HG03135 (cell line): ENCODE measurements around the gene MARK1.
A peak's percentile ranks its signal among the peaks of the same experiment; 100 is the strongest.
"Not testable (repeated sequence)": the region's sequence is repeated elsewhere in the genome, so short reads cannot be mapped to it uniquely, and the experiment has no call there.

Experiments
- ATAC-seq: cut with Tn5 transposase; IDR thresholded peaks from one replicate; pipeline ENCODE4 v1.9.1; 2021; ENCODE audit warnings: mild to moderate bottlenecking, moderate library complexity; ENCODE audit not compliant: unreplicated experiment

Gene MARK1

GRCh38 chr1:220605651-220606050 lies 77.7 kb downstream of the MARK1 start:
- ATAC-seq: not testable (repeated sequence)

DNA sequence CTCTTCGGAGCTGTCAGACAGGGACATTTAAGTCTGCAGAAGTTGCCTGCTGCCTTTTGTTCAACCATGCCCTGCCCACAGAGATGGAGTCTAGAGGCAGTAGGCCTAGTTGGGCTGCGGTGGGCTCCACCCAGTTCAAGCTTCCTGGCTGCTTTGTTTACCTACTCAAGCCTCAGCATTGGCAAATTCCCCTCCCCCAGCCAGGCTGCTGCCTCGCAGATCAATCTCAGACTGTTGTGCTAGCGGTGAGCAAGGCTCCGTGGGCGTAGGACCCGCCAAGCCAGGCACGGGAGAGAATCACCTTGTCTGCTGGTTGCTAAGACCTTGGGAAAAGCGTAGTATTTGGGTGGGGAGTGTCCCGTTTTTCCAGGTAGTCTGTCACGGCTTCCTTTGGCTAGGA lies 83.2 kb downstream of the MARK1 start:
- not testable (repeated sequence) for ATAC-seq

GRCh38 chr1:220616836-220617235 lies 88.9 kb downstream of the MARK1 start:
- ATAC-seq: no peak

GRCh38 chr1:220628431-220628830 lies 100.5 kb downstream of the MARK1 start:
- no peak for ATAC-seq

DNA sequence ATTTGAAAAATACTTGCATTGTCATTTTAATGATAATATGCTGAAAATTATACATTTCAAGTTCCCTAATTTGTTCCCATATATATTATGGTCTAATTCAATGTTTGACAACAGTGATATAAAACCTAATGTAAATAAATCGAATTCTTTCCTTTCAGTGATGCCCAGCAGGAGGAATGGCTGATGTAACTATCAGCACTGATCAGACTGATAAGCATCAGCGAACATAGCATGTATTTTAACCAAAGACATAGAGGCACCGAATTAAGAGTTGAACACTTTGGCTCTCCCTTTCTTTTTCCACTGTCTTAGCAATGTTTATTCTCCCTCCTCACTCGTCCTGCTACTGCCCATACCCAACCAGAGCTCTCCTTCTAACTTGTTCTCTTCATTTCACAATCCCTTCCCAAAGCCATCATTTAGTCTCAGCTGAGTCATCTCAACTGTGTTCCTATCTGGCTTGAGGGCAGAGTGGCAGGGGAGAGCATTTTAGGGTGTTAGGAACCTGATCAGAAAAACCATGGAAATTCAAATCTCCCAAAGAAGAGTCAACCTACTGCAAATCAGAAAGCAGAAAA lies 103.4 kb downstream of the MARK1 start:
- no peak for ATAC-seq

GRCh38 chr1:220637759-220638158 lies 109.8 kb downstream of the MARK1 start:
- no peak for ATAC-seq

GRCh38 chr1:220642285-220642684 lies 114.3 kb downstream of the MARK1 start:
- no peak for ATAC-seq

GRCh38 chr1:220652995-220653394 lies 125.1 kb downstream of the MARK1 start:
- ATAC-seq: no peak

DNA sequence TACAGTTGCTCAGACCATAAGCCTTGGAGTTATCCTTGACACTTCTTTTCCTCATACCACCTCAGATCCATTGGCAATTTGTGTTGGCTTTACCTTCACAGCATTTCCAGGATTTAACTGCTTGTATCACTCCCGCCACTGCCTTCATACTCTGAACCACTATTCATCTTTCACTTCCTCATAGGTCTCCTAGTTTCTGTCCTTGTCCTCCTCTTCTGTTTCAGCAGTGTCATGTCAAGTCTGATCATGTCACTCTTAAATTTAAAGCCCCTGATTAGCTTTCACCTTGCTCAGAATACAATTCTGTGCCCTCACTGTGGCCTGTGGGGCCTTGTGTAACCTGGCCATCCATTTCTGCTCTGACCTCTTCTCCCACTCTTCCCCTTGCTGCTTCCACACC lies 127.6 kb downstream of the MARK1 start:
- ATAC-seq: peak; percentile 94

GRCh38 chr1:220655961-220656740 lies 128.2 kb downstream of the MARK1 start:
- ATAC-seq: no peak

DNA sequence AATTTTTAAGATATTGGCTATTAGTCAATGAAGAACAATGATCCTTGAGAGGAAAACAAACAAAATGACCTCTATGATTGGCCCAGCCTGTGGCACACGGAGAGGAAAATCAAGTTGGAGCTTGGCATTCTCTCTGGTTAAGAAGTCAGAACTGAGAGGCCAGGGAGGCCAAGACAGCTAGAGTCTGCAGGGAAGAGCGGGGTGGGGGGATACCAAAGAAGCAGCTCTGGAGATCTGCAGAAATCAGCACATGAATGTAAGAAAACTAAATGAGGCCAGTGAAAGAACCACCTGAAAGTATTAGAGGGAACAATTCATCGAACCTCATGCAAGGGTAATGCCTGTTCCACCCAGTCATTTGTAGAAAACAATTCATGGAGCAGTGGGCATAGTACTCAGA lies 138.4 kb downstream of the MARK1 start:
- ATAC-seq: no peak

GRCh38 chr1:220669005-220669404 lies 141.1 kb downstream of the MARK1 start:
- ATAC-seq: no peak

- ATAC-seq: no peak
These were observed 142.4 kb downstream of the MARK1 start for GRCh38 chr1:220670365-220670764.

DNA sequence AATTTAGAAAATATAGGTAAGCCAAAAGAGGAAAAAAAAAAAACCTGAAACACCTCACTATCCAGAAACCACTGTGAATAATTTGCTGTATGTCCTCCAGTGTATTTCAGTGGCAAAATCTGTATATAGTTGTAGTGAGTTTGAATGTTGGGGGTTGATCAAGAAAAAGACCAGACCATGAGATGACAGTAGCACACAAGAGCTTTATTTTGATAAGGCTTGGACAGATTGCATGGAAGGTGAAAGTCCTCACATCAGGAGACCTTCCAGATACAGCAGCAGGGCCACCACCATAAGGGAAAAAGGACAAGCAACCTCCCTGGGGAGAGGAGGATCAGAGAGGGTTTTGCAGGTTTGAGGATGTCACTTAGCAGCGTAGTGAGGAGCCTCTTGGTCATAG lies 146.0 kb downstream of the MARK1 start:
- ATAC-seq: no peak

GRCh38 chr1:220677251-220677650 lies 149.3 kb downstream of the MARK1 start:
- ATAC-seq: no peak

DNA sequence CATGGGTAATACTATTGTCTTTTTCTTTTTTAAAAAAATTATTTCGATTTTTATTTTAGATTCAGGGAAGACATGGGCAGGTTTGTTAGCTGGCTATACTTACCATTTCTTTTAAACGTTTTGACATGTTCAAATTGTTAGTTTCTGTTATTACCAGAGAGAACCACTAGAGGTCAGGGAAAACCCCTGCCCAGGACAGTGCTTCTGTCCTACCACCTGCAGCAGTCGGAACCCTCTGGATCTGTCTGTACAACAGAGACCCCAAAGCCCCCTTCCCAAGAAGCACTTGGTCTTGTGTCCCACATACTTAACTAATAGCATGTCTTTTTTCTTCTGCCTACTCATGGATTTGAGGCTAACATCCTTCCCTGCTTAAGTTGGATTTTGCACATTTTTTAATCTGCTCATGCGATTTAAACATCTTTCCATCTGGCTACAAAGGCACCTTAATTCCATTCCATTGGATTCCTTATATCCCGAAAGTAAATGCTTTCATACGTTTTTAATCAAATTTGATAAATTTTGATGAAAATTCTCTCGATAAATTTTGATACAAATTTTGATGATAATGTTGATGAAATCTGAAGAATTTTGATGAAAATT lies 152.2 kb downstream of the MARK1 start:
- peak; percentile 98 for ATAC-seq

DNA sequence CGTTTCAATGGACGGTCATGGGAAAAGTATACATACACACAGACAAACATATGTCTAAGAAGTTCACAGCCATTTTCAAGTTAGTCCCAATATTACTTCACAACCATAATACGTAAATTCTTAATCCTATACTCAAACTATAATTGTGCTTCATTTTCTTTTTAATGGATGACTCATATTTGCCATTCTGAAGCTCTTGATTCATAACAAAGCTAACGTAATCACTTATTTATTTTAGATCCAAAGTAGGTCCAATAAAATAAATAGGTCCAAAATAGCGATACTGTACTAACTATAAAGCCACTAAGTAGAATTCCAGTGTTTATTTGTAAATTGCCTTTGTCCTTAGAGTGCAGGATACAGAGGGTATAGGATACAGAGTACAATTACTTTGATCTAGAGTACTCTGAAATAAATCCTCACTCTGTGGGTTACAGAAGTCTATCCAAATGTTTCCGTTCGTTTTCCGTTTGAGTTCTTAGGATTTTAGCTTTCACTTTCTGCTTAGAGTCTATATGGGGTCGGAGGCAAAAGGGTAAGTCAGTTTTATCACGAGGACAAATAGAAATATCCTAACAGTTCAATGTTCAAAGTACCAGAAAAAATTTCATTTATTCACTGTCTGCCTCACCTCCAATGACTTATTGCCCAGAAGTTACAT lies 153.4 kb downstream of the MARK1 start:
- ATAC-seq: no peak

GRCh38 chr1:220682901-220683576 lies 155.1 kb downstream of the MARK1 start:
- no peak for ATAC-seq

- not testable (repeated sequence) for ATAC-seq
These were observed 155.8 kb downstream of the MARK1 start for GRCh38 chr1:220683716-220684115.

GRCh38 chr1:220684890-220685289 lies 157.0 kb downstream of the MARK1 start:
- no peak for ATAC-seq

DNA sequence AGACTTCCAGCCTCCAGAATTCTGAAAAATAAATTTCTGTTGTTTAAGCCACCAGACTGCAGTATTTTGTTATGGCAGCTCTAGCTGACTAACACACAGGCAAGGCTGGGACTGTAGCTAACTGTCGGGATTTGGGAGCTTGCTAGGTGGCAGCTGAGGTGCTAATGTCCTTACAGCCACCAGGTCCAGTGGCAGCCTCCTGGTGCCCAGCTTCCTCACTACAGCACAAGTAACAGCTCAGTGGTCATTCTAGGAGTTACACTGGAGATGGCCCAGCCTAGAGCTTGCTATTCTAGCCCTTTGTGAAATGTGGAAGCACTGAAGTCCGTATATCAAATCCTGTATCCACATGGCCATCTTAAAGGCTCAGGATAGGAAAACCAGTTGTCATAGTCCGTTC lies 157.9 kb downstream of the MARK1 start:
- no peak for ATAC-seq
